Activated CD4-positive, alpha-beta T cell treated with anti-CD3 and anti-CD28 coated beads for 36 hours (primary cell): ENCODE results near the gene CDH12. TPM values are rescaled to one million over a fixed set of nuclear protein-coding genes. Genes with fewer than 3 reads are reported as not detected.

Experiments
- ATAC-seq: fragments of 200-7000 bp; cut with Tn5 transposase; one replicate; pipeline ENCODE4 v1.10.0; 2021; ENCODE audit warnings: mild to moderate bottlenecking, moderate library complexity
- CTCF ChIA-PET: fragments of 350-600 bp; sonication (Branson Sonifier 250); formaldehyde crosslinking; loops from one replicate; lab custom pipeline; 2021; ENCODE audit warnings: antibody characterized with exemption; lab: Charles Lee
- POLR2A ChIA-PET: fragments of 350-600 bp; sonication (Branson Sonifier 250); formaldehyde crosslinking; loops from one replicate; lab custom pipeline; 2021; ENCODE audit warnings: antibody characterized with exemption, inconsistent platforms; lab: Charles Lee
- DNase-seq: peaks from one replicate; pipeline ENCODE4 v3.0.0-alpha.2; 2020
- H3K27ac Mint-ChIP-seq: one replicate; pipeline ENCODE4 v1.8.0; 2021; ENCODE audit warnings: mixed read lengths
- H3K27me3 Mint-ChIP-seq: one replicate; pipeline ENCODE4 v1.8.0; 2021; ENCODE audit warnings: mixed read lengths
- H3K36me3 Mint-ChIP-seq: one replicate; pipeline ENCODE4 v1.8.0; 2021; ENCODE audit warnings: low read depth, mixed read lengths
- H3K4me1 Mint-ChIP-seq: one replicate; pipeline ENCODE4 v1.8.0; 2021; ENCODE audit warnings: mixed read lengths
- H3K4me3 Mint-ChIP-seq: one replicate; pipeline ENCODE4 v1.8.0; 2021; ENCODE audit warnings: mild to moderate bottlenecking, moderate library complexity, mixed read lengths
- H3K9me3 Mint-ChIP-seq: one replicate; pipeline ENCODE4 v1.8.0; 2021; ENCODE audit warnings: low read depth, mixed read lengths
- intact Hi-C, 2 experiments: fragments of 100-400 bp; cut with DNase I in 1 of 2; cut with micrococcal nuclease in 1 of 2; formaldehyde crosslinking; loops; one replicate each; pipeline versions ENCODE4 v1.14.2 to v1.15.1; 2022 to 2024; cut with DNase I, micrococcal nuclease
- total RNA-seq, 2 experiments: library from RNA; stranded (reverse); gene quantifications; one replicate each; pipeline ENCODE4 v1.2.3, GENCODE V29; 2021

Gene CDH12
- total RNA-seq, 2 experiments from 2014 or later, result not detected

DNA sequence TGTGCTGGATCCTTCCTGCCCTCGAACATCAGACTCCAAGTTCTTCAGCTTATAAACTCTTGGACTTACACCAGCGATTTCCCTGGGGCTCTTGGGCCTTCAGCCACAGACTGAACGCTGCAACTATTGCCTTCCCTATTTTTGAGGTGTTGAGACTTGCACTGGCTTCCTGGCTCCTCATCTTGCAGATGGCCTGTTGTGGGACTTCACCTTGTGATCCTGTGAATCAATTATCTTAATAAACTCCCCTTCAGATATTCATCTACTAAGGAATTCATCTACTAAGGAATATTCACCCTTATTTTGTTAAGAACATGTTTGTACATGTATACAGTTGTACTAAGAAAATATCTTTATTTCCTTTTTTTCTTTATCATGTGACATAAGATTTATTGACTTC, 1079.7 kb downstream of the CDH12 start:
- Mint-ChIP-seq H3K27ac (no peak overlapping the region), H3K27me3 (no peaks in the 10 kb centered on the region), H3K4me1 (no peaks in the 10 kb centered on the region), H3K36me3 (no peaks in the 10 kb centered on the region), H3K9me3 (peaks cover 12% of the 10 kb centered on the region), H3K4me3 (no peak overlapping the region)
- DNase-seq (no peak), ATAC-seq (no peak)
- ChIA-PET POLR2A (no interaction called here), CTCF (no interaction called here)
- intact Hi-C loops, result no loop called here

DNA sequence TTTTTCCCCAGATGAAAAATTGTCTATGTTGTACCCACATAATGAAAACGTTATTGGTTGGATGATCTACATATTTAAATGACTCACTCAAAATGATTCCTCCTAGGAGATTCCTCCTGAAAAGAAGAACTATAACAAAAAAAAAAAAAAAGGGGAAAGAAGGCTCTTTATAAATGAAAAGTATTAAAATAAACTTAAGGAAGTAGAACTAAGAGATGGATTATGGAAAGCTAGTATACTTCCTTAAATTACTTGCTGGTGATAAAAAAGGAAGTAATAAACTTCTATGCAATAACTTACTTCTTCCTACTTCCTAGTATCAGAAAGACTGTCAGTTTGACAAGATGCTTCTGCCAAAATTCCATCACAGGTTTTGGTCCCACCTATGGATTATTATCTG, 1087.7 kb downstream of the CDH12 start:
- no peak for ATAC-seq
- H3K27me3 Mint-ChIP-seq, result no peaks in the 10 kb centered on the region
- H3K4me3 Mint-ChIP-seq, result no peak overlapping the region
- H3K36me3 Mint-ChIP-seq, result no peaks in the 10 kb centered on the region
- H3K4me1 Mint-ChIP-seq, result no peaks in the 10 kb centered on the region
- no peak for DNase-seq
- no peak overlapping the region for H3K27ac Mint-ChIP-seq
- intact Hi-C loops, result no loop called here
- ChIA-PET POLR2A (no interaction called here), CTCF (no interaction called here)
- H3K9me3 Mint-ChIP-seq, result peaks cover 2% of the 10 kb centered on the region

DNA sequence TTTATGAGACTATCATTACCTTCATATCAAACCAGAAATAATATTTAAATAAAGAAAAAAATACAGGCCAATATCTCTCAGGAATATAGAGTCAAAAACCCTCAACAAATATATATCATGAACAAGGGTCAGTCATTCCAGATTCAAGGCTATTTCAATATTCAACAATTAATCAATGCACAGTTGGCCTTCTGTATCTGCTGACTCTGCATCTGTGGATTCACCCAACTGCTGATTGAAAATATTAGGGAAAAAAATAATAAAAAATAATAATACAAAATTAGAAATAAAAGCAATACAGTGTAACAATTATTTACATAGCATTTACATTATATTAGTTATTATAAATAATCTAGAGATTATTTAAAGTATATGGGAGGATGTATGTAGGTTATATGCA, 1114.0 kb downstream of the CDH12 start:
- POLR2A ChIA-PET, result no interaction called here
- H3K27ac Mint-ChIP-seq, result no peak overlapping the region
- CTCF ChIA-PET, result no interaction called here
- no peaks in the 10 kb centered on the region for H3K27me3 Mint-ChIP-seq
- ATAC-seq (no peak), DNase-seq (no peak)
- no peaks in the 10 kb centered on the region for H3K36me3 Mint-ChIP-seq
- no peaks in the 10 kb centered on the region for H3K4me1 Mint-ChIP-seq
- H3K4me3 Mint-ChIP-seq, result no peak overlapping the region
- intact Hi-C loops, result no loop called here
- H3K9me3 Mint-ChIP-seq, result peaks cover 6% of the 10 kb centered on the region

DNA sequence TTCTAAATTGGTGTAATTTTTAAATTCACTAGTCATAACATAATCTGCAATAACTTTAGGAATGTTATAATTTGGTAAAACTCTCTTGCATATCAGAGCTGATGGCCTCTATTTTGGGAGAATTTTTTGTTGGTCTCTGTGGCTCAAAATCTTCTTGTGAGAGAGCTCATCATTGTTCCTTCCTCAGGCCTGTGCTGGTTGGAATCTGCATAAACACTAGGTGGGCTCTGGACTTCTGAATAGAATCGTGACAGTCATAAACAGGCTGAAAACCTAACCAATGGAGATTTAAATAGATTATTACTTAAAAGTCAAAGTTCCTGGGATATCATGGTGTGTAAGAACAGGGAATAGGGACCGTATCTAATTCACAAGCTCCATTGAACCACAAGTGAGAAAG, 1129.6 kb downstream of the CDH12 start:
- H3K36me3 Mint-ChIP-seq, result no peaks in the 10 kb centered on the region
- no peak overlapping the region for H3K27ac Mint-ChIP-seq
- no peaks in the 10 kb centered on the region for H3K4me1 Mint-ChIP-seq
- peaks cover 7% of the 10 kb centered on the region for H3K9me3 Mint-ChIP-seq
- ATAC-seq, result no peak
- H3K4me3 Mint-ChIP-seq, result no peak overlapping the region
- intact Hi-C loops, result no loop called here
- ChIA-PET CTCF (no interaction called here), POLR2A (no interaction called here)
- no peaks in the 10 kb centered on the region for H3K27me3 Mint-ChIP-seq
- no peak for DNase-seq

DNA sequence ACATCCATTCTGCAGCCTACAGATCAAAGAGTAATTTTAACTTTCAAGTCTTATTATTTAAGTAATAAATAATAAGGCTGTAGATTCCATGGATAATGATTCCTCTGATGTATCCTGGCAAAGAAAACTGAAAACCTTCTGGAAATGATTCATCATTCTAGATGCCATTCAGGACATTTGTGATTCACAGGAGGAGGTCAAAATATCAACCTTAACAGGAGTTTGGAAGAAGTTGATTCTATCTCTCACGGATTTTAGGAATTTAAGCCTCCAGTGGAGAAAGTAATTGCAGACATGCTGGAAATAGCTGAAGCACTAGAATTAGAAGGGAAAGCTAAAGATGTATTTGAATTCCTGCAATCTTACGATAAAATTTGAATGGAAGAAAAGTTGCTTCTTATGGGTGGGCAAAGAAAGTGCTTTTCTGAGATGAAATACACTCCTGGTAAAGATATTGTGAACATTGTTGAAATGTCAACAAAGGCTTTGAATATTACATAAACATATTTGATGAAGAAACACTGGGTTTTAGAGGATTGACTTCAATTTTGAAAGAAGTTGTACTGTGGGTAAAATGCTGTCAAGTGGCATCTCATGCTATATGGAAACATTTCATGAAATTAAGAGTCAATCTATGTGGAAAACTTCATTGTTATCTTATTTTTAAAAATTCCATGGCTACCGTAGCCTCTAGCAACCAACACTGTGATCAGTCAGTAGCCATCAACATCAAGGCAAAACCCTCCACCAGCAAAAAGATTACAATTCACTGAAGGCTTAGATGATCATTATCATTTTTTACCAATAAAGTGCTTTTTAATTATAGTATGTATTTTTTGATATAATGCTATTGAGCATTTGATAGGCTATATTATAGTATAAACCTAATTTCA, 1141.0 kb downstream of the CDH12 start:
- no peaks in the 10 kb centered on the region for H3K27me3 Mint-ChIP-seq
- ChIA-PET POLR2A (interaction anchor here (0.6 kb wide), 1 partner anchor 58 kb away, joined by 6 read pairs; no protein-coding TSS in a partner anchor), CTCF (no interaction called here)
- peaks cover 6% of the 10 kb centered on the region for H3K9me3 Mint-ChIP-seq
- intact Hi-C loops, result no loop called here
- DNase-seq (no peak), ATAC-seq (peak; percentile 45)
- H3K4me1 Mint-ChIP-seq, result no peaks in the 10 kb centered on the region
- H3K36me3 Mint-ChIP-seq, result no peaks in the 10 kb centered on the region
- H3K27ac Mint-ChIP-seq, result no peak overlapping the region
- no peak overlapping the region for H3K4me3 Mint-ChIP-seq

DNA sequence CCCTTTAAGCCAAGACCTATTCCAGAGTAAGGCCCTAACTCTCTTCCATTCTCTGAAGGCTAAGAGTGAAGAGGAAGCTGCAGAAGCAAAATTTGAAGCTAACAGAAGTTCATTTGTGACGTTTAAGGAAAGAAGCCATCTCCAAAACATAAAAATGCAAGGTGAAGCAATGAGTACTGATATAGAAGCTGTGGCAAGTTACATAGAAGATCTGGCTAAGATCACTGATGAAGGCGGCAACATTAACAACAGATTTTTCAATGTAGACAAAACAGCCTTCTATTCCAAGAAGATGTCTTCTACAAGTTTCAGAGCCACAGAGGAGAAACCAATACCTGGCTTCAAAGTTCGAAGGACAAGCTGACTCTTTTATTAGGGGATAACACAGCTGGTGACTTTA, 1143.4 kb downstream of the CDH12 start:
- Mint-ChIP-seq H3K27ac (no peak overlapping the region), H3K27me3 (no peaks in the 10 kb centered on the region), H3K9me3 (peaks cover 2% of the 10 kb centered on the region), H3K36me3 (no peaks in the 10 kb centered on the region), H3K4me3 (no peak overlapping the region), H3K4me1 (no peaks in the 10 kb centered on the region)
- intact Hi-C loops, result no loop called here
- ChIA-PET CTCF (no interaction called here), POLR2A (no interaction called here)
- no peak for DNase-seq
- ATAC-seq, result peak; percentile 50

DNA sequence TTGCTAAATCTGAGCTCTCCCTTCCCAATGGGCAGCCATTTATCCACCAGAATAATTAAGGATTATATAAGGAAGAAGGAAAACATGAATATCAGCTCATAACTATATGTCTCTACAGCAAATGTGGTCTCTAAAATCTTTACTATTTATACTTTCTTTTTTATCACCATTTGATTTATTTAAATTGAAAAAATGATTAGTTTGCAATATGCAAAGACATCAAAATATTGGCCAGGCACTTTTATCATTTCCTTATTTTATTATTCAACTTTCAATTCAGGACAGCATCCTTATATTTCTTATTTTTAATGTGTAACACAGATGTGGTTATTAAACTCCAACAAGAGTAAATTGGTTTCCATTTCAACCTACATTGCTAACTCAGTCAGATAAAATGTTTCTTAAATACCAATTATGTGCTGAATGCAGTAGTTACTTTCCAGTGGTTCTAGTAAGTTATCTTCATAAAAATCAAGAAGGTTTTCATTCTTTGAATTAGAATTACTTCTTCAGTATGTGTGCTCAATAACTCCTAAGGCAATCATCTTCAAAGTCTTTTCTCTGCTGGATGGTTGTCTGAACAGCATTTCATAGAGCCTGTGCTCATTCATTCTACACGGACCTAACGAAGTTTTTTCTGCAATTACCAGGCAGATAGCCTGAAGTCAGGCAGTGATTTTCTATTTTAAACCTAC, 1148.0 kb downstream of the CDH12 start:
- Mint-ChIP-seq H3K4me3 (no peak overlapping the region), H3K4me1 (no peaks in the 10 kb centered on the region), H3K36me3 (no peaks in the 10 kb centered on the region), H3K9me3 (peaks cover 7% of the 10 kb centered on the region), H3K27ac (no peak overlapping the region), H3K27me3 (no peaks in the 10 kb centered on the region)
- ChIA-PET CTCF (interaction anchor here (0.7 kb wide), 1 partner anchor 10 kb away, joined by 3 read pairs; no protein-coding TSS in a partner anchor), POLR2A (no interaction called here)
- no peak for ATAC-seq
- DNase-seq, result no peak
- intact Hi-C loops, result no loop called here

DNA sequence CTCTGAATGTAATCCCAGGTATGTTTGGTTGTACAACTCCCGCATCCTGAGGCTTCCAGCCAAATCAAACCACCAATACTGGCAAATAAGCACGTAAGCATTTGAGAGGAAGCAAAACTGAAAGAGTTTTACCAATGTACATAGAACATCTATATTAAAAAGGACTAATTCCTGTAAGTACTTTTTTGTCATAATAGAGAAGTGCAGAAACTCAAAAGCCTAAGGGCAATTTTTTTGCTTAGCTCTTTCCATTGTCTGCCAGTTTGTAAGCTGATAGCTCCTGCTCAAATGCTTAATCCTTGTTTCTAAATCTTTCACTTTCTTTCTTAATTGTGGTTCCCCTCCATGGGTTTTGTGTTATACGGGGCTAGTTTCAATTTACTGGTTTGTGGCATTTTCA, 1151.8 kb downstream of the CDH12 start:
- CTCF ChIA-PET, result no interaction called here
- Mint-ChIP-seq H3K9me3 (peaks cover 10% of the 10 kb centered on the region), H3K4me3 (no peak overlapping the region), H3K27ac (no peak overlapping the region), H3K36me3 (no peaks in the 10 kb centered on the region), H3K27me3 (no peaks in the 10 kb centered on the region), H3K4me1 (no peaks in the 10 kb centered on the region)
- POLR2A ChIA-PET, result no interaction called here
- no peak for DNase-seq
- intact Hi-C loops, result no loop called here
- no peak for ATAC-seq
